Uterus (tissue), 2 donors: ENCODE results near the gene ZNF234.

ENCODE experiments used
- POLR2A ChIP-seq, 2 donors: fragments of 450-650 bp; IDR thresholded peaks; one replicate each; pipeline ENCODE4 v1.6.1; 2016; ENCODE audit warnings: antibody characterized with exemption in 2 of 2, mild to moderate bottlenecking in 1 of 2, moderate library complexity in 1 of 2
- TF ChIP-seq, protein P1 (sequence below), 4 experiments: fragments of 200-600 bp in 2 of 4; fragments of 450-650 bp in 2 of 4; sonication (generic) in 2 of 4; IDR thresholded peaks; one replicate each; pipeline ENCODE4 v1.5.1; 2016 to 2019; ENCODE audit warnings: antibody characterized with exemption in 4 of 4, mild to moderate bottlenecking in 2 of 4, moderate library complexity in 1 of 4

DNA sequence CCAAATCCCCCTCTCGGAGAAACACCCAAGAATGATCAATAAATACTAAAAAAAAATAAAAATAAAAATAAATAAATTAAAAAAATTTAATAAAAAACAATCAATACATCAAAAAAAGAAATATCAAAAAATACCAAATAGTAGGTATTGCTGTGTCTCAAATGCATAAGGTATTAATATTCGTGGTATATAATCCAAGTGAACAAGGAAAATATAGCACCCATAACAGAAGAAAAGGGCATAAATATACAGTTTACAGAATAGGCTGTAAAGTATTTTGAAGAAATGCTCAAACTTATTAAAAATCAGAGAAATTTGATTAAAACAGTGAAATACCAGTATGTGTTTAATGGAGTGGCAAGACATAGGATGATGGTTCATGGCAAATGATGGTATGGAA is 63.4 kb downstream of the ZNF234 start:
- TF ChIP-seq, protein P1, sequence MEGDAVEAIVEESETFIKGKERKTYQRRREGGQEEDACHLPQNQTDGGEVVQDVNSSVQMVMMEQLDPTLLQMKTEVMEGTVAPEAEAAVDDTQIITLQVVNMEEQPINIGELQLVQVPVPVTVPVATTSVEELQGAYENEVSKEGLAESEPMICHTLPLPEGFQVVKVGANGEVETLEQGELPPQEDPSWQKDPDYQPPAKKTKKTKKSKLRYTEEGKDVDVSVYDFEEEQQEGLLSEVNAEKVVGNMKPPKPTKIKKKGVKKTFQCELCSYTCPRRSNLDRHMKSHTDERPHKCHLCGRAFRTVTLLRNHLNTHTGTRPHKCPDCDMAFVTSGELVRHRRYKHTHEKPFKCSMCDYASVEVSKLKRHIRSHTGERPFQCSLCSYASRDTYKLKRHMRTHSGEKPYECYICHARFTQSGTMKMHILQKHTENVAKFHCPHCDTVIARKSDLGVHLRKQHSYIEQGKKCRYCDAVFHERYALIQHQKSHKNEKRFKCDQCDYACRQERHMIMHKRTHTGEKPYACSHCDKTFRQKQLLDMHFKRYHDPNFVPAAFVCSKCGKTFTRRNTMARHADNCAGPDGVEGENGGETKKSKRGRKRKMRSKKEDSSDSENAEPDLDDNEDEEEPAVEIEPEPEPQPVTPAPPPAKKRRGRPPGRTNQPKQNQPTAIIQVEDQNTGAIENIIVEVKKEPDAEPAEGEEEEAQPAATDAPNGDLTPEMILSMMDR (IDR thresholded peaks at IDR 0.05) = no peak
- TF ChIP-seq POLR2A (IDR thresholded peaks at IDR 0.05) = no peak
